Occipital lobe (tissue), 2 donors: Measurements from ENCODE around the gene OR5K4. TPM values are rescaled to one million over a fixed set of nuclear protein-coding genes. Genes with fewer than 3 reads are reported as not detected.
A peak's percentile ranks its signal among the peaks of the same experiment; 100 is the strongest.
"Not testable (repeated sequence)": the region's sequence is repeated elsewhere in the genome, so short reads cannot be mapped to it uniquely, and the experiment has no call there.

Experiments used
- DNase-seq: peaks from one replicate; lab custom pipeline; 2025; lab: John Stamatoyannopoulos, UW
- total RNA-seq: library from RNA; depleted of rRNA; stranded (reverse); fragments of >200 nt; gene quantifications from one replicate; pipeline ENCODE4 v1.2.3, GENCODE V29; 2014

OR5K4 gene
- total RNA-seq, 1 donor from 2014 or later: not detected

DNA sequence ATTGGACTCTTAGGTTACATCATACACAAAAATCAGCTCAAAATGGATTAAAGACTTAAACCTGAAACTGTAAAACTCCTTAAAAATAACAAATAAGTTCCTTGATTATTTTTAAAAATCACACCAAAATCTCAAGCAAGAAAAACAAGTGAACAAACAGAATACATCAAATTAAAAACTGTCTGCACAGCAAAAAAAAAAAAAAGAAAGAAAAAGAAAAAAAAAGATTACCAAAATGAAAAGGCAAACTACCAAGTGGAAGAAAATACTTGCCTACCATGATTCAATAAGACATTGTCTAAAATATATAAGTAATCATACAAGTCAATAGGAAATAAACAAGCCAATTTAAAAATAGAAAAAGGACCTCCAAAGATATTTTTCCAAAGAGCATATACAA is 17.5 kb downstream of the OR5K4 start:
- no peak for DNase-seq

DNA sequence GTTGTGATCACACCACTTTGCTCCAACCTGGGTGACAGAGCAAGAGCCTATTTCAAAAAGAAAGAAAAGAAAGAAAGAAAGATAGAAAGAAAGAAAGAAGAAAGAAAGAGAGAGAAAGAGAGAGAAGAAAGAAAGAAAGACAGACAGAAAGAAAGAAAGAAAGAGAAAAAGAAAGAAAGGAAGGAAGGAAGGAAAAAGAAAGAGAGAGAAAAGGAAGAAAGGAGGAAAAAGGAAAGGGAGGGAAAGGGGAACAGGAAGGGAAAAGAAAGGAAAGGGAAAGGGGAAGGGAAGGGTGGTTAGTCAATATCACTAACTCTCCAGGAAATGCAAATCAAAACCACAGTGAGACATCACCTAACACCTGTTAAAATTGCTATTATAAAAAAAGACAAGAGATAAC is 18.2 kb downstream of the OR5K4 start:
- no peak for DNase-seq

GRCh38 chr3:98372445-98372844 is 18.8 kb downstream of the OR5K4 start:
- DNase-seq: no peak

- DNase-seq: no peak
Measured at GRCh38 chr3:98376631-98377030, 23.0 kb downstream of the OR5K4 start.

DNA sequence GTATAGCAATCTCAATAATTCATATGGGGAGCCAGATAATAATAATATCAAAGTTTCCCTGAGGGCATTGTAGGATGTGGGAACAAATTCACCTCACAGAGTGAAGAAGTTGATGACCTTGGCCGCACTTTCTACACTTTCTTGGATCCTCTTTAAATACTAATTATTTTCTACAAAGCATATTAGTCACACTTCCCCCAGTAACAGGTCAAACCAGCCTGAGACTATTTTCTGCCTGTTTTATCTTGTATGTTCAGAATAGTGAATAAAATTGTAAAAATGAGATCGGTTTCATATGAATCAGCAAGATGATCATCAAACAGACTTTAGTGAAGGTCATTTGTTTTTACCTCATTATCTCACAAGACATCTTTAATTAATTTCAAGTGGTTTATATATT is 34.5 kb downstream of the OR5K4 start:
- no peak for DNase-seq

GRCh38 chr3:98390366-98390765 is 36.7 kb downstream of the OR5K4 start, which contains the start of gene OR5K3:
Gene OR5K3 (plus strand): TSS chr3:98390666. CDS start chr3:98390666, 0 bp downstream.
- no peak for DNase-seq

DNA sequence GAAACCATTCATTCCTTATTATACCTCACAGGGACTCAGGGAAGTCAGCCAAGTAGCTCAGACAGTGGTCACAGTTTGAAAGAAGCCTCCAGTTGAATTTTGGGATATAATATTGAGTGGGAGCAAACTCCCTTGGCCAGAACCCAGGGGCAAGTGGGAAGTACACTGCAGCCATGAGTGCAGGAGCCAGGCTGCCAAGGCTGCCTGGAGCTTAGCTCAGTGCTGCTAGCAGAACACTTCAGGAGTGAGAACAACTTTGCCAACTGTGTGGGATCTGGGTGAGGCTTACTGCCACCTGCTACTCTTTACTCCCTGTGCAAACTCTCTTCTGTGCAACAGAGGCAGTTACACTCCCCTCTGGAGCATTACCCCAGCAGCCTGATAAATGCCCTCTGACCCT is 41.4 kb downstream of the OR5K4 start:
- peak; percentile 3 for DNase-seq

DNA sequence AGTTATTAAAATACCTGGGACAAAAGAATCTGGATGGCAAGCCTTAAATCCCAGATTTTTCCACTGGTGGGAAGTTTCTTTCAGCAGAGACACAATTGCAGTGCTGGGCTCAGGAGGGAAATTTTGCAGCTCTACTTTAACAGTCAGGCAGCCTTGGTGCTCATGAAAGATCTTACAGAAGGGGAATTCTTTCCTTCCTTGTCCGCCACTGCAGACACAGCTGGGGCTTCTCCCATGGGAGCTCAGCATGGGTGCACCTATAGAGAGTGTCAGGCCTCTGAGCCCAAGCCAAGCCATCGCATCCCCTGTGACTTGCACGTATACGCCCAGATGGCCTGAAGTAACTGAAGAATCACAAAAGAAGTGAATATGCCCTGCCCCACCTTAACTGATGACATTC is 42.8 kb downstream of the OR5K4 start:
- not testable (repeated sequence) for DNase-seq

DNA sequence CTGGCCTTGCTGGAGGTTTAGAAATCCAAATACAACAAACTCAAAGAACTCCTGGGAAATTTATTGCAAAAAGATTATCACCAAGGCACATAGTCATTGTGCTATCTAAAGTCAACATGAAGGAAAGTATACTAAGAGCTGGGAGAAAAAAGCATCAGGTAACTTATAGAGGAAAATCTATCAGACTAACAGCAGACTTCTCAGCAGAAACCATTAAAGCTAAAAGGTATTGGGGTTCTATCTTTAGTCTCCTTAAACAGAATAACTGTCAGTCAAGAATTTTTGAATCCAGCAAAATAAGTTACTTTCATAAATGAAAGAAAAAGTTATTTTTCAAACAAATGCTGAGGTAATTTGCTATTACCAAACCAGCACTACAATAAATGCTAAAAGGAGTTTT is 44.9 kb downstream of the OR5K4 start:
- DNase-seq: no peak

DNA sequence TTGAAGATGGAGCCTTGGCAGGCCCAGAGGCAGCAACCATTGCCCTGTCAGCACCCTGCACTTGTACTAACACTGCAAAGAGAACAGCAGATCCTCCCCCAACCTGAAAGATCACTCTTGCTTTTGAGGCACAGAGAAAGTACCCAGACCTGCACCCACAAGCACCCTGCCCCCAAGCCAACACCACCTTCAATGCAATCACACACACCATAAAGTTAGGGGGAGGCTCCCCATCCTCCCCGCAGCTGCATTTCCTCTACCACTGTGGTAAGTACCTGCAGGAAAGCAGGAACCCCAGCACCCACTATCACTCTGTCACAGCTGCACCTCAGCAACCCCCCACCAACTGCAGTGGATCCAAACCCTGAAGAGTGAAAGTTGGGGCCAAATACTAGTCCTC is 48.9 kb downstream of the OR5K4 start:
- no peak for DNase-seq

GRCh38 chr3:98404010-98404409 is 50.4 kb downstream of the OR5K4 start:
- DNase-seq: no peak

Other genes with a start within 250 kb of the OR5K4 start
- not detected for gene OR5H1, start 223.1 kb upstream of the OR5K4 start, total RNA-seq
- not detected for gene OR5H14, start 206.4 kb upstream of the OR5K4 start, total RNA-seq
- gene OR5H15, start 187.2 kb upstream of the OR5K4 start, total RNA-seq: not detected
- not detected for gene OR5H6, start 89.6 kb upstream of the OR5K4 start, total RNA-seq
- not detected for gene OR5H2, start 71.3 kb upstream of the OR5K4 start, total RNA-seq
- gene OR5K3, start 36.8 kb downstream of the OR5K4 start, total RNA-seq: not detected
- not detected for gene OR5K1, start 109.3 kb downstream of the OR5K4 start, total RNA-seq
- gene OR5K2, start 143.8 kb downstream of the OR5K4 start, total RNA-seq: not detected
- gene CLDND1, start 169.0 kb downstream of the OR5K4 start, total RNA-seq: 141 TPM
- not detected for gene GPR15, start 178.1 kb downstream of the OR5K4 start, total RNA-seq
- 20.3 TPM for gene CPOX, start 239.8 kb downstream of the OR5K4 start, total RNA-seq